B cell (primary cell): ENCODE results near the gene CLOCK.

Experiments used
- EZH2 ChIP-seq: IDR thresholded peaks from 2 replicates; pipeline ENCODE4 v1.6.1; 2012; ENCODE audit warnings: borderline replicate concordance, low read depth, mild to moderate bottlenecking, moderate library complexity, low read length; ENCODE audit not compliant: insufficient read depth, poor library complexity, severe bottlenecking
- TF ChIP-seq, protein P1 (sequence below): fragments of 200-600 bp; IDR thresholded peaks from one replicate; pipeline ENCODE4 v1.8.0; 2022; ENCODE audit warnings: antibody characterized with exemption, mild to moderate bottlenecking

- TF ChIP-seq, protein P1, sequence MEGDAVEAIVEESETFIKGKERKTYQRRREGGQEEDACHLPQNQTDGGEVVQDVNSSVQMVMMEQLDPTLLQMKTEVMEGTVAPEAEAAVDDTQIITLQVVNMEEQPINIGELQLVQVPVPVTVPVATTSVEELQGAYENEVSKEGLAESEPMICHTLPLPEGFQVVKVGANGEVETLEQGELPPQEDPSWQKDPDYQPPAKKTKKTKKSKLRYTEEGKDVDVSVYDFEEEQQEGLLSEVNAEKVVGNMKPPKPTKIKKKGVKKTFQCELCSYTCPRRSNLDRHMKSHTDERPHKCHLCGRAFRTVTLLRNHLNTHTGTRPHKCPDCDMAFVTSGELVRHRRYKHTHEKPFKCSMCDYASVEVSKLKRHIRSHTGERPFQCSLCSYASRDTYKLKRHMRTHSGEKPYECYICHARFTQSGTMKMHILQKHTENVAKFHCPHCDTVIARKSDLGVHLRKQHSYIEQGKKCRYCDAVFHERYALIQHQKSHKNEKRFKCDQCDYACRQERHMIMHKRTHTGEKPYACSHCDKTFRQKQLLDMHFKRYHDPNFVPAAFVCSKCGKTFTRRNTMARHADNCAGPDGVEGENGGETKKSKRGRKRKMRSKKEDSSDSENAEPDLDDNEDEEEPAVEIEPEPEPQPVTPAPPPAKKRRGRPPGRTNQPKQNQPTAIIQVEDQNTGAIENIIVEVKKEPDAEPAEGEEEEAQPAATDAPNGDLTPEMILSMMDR, result no peak
- TF ChIP-seq EZH2, result no peak
Observed at GRCh38 chr4:55382488-55383003, 164.2 kb downstream of the CLOCK start.
